IPS-11a (cell line): ENCODE results near the gene HNRNPA0.
"Not testable (repeated sequence)": the region's sequence is repeated elsewhere in the genome, so short reads cannot be mapped to it uniquely, and the experiment has no call there.

Experiments used
- H3K4me3 ChIP-seq: one replicate; pipeline ENCODE4 v1.5.1; 2013; ENCODE audit warnings: low read depth, low read length, control low read depth

The HNRNPA0 gene

GRCh38 chr5:137754188-137754960 lies at the start of gene HNRNPA0:
Gene HNRNPA0 (minus strand): TSS chr5:137754363. CDS start chr5:137754066, 297 bp downstream.
- peak within 1 kb of the TSS; percentile 100 for H3K4me3 ChIP-seq

- no peak overlapping the region for H3K4me3 ChIP-seq
Measured at GRCh38 chr5:137802282-137803210, 48.4 kb upstream of the HNRNPA0 start.

GRCh38 chr5:137800700-137801411 lies 46.7 kb upstream of the HNRNPA0 start:
- H3K4me3 ChIP-seq: no peak overlapping the region

- H3K4me3 ChIP-seq: no peak overlapping the region
Measured at GRCh38 chr5:137796279-137796678, 42.1 kb upstream of the HNRNPA0 start.

- no peak overlapping the region for H3K4me3 ChIP-seq
Measured at GRCh38 chr5:137794863-137795262, 40.7 kb upstream of the HNRNPA0 start.

- H3K4me3 ChIP-seq: no peak overlapping the region
Measured at GRCh38 chr5:137792303-137792702, 38.1 kb upstream of the HNRNPA0 start.

- no peak overlapping the region for H3K4me3 ChIP-seq
Measured at GRCh38 chr5:137791799-137792198, 37.6 kb upstream of the HNRNPA0 start.

- no peak overlapping the region for H3K4me3 ChIP-seq
Measured at GRCh38 chr5:137791387-137791786, 37.2 kb upstream of the HNRNPA0 start.

GRCh38 chr5:137788560-137788959 lies 34.4 kb upstream of the HNRNPA0 start:
- not testable (repeated sequence) for H3K4me3 ChIP-seq

GRCh38 chr5:137782984-137783536 lies 28.9 kb upstream of the HNRNPA0 start:
- H3K4me3 ChIP-seq: no peak overlapping the region

- no peak overlapping the region for H3K4me3 ChIP-seq
Measured at GRCh38 chr5:137782055-137782454, 27.9 kb upstream of the HNRNPA0 start.

GRCh38 chr5:137778772-137779564 lies 24.8 kb upstream of the HNRNPA0 start:
- H3K4me3 ChIP-seq: no peak overlapping the region

GRCh38 chr5:137767937-137768336 lies 13.8 kb upstream of the HNRNPA0 start:
- not testable (repeated sequence) for H3K4me3 ChIP-seq

- H3K4me3 ChIP-seq: no peak overlapping the region
Measured at GRCh38 chr5:137761566-137761965, 7.4 kb upstream of the HNRNPA0 start.

GRCh38 chr5:137760719-137761516 lies 6.8 kb upstream of the HNRNPA0 start:
- H3K4me3 ChIP-seq: no peak overlapping the region

- no peak overlapping the region for H3K4me3 ChIP-seq
Measured at GRCh38 chr5:137760294-137760693, 6.1 kb upstream of the HNRNPA0 start.

- H3K4me3 ChIP-seq: no peak overlapping the region
Measured at GRCh38 chr5:137758715-137759306, 4.6 kb upstream of the HNRNPA0 start.

- no peak overlapping the region for H3K4me3 ChIP-seq
Measured at GRCh38 chr5:137758121-137758520, 4.0 kb upstream of the HNRNPA0 start.

GRCh38 chr5:137757634-137758033 lies 3.5 kb upstream of the HNRNPA0 start:
- no peak overlapping the region for H3K4me3 ChIP-seq
